Fibroblast of pulmonary artery (primary cell): ENCODE data around the gene MMP21.

ENCODE experiments used
- DNase-seq: peaks from one replicate; pipeline ENCODE4 v3.0.0-alpha.2; 2010; ENCODE audit warnings: low read depth
- H3K4me3 ChIP-seq: replicated peaks from 2 replicates; pipeline ENCODE4 v1.5.1; 2011; ENCODE audit warnings: low read depth, mild to moderate bottlenecking, control low read depth, low read length, moderate library complexity
- TF ChIP-seq, protein P1 (sequence below): IDR thresholded peaks from 2 replicates; pipeline ENCODE4 v1.5.1; 2011; ENCODE audit warnings: mild to moderate bottlenecking, control low read depth, low read length, inconsistent platforms; ENCODE audit errors: missing control alignments

Gene MMP21

DNA sequence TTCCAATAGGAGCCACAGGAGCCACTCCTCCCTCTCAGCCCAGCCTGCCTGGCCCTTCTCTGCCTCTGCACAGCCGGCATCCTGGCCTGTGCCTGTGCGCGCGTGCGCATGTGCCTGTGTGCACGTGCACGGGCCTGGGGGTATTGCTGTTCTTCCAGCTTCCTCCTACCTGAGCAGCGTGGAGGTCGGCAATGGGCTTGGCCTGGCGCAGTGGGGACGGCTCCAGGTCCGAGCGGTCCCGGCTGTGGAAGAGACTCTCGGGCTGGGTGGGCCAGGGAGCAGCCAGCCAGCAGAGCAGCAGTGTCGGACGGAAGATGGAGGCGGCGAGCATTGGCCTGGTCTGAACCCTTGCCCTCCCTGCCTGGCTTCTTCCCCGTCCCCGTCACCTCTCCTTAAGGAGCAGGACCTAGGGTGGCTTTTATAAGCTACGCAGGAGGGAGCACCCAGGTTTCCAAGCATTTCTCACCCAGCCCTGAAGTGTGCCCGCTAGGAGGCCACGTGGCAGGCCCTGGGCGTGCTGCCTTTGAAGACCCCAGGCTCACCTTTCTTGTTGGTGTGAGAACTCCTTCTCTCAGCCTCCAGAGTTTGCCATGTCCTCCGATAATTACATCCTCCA, at the start of gene MMP21:
MMP21 (minus strand) TSS at position 331 of the 616 bp plus-strand sequence; CDS start at position 331, 0 bp downstream.
- TF ChIP-seq, protein P1, sequence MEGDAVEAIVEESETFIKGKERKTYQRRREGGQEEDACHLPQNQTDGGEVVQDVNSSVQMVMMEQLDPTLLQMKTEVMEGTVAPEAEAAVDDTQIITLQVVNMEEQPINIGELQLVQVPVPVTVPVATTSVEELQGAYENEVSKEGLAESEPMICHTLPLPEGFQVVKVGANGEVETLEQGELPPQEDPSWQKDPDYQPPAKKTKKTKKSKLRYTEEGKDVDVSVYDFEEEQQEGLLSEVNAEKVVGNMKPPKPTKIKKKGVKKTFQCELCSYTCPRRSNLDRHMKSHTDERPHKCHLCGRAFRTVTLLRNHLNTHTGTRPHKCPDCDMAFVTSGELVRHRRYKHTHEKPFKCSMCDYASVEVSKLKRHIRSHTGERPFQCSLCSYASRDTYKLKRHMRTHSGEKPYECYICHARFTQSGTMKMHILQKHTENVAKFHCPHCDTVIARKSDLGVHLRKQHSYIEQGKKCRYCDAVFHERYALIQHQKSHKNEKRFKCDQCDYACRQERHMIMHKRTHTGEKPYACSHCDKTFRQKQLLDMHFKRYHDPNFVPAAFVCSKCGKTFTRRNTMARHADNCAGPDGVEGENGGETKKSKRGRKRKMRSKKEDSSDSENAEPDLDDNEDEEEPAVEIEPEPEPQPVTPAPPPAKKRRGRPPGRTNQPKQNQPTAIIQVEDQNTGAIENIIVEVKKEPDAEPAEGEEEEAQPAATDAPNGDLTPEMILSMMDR, result no peak

DNA sequence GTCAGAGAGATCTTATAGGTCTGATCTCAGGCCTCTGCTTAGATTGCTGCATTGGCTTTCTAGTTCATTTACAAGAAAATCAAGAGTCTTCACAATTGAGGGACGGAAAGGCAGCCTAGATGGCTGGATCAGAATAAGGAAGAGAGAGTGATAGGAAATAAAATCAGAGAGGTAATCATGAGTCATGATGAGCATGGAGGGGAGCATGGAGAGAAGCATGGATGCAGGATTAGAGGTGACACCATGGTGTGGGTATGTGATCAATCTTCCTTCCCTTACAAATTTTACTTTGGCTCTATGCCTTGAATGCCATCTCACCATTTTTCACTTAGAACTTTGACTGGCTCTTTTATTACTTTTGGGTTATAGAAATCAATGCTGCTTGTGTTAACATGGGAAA, 49.1 kb upstream of the MMP21 start:
- peak; percentile 8 for DNase-seq
- TF ChIP-seq, protein P1, result no peak
- peak overlapping the region; percentile 88 for H3K4me3 ChIP-seq

More for the DNA sequence above, at the start of gene MMP21:
- no peak for DNase-seq
- no peak within 1 kb of the TSS for H3K4me3 ChIP-seq

DNA sequence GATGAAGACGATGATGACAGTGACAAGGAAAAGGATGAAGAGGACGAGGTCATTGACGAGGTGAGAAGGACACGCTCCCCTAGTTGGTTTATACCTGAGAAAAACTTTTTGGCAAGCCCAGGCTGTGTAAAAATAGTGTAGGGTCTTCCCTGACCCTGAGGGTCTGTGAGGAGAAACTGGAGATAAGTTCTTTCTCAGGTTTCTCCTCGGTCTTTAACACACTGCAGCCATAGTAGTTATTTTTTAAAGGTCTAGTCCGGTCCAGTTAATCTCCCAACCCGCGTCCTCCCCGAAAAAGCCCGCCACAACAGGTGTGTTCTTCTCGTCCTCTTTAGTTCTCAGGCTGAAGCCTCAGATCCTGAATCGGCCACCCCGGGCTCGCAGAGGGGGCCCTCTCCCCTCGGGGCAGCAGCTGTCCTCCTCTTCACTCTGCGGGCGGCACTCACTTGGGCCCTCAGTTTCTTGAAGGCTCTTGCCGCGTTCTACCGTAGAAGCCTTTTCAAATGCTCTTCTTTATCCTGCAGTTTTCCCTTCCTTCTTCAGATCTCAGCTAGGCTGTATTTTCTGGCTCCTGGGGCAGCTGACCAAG, 48.1 kb upstream of the MMP21 start:
- TF ChIP-seq, protein P1, result no peak
- no peak for DNase-seq

DNA sequence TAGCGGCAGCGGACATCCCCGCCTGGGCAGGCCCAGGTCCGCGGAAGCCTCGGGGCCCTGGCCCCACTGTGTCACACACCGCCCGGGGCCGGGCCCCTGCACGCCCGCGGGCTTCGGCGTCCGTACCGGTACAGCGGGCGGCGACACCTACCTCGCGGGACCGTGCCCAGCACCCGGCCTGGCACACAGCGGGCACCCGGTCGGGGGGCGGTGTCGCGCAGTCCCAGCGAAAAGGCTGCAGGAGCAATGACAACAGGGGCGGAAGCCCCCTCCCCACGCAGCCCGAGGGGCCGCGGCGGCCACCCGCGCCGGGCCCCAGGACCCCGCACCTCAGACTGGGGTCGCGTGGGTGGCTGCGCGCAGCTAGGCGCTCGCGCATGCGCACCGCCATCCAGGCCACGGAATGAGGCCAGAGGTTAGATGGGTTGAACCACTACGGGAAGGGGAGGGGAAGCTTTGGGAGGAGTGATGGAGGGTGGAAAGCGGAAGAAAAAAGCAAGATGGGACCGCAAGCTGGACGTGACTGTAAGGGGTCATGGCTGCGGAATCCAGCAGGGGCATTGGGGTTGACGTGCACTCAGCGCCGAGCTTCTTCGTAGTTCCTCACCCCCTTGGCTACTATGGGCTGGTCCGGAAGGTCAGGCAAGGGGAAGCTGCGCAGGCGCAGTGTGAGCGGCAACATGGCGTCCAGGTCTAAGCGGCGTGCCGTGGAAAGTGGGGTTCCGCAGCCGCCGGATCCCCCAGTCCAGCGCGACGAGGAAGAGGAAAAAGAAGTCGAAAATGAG, 47.4 kb upstream of the MMP21 start, which contains the start of the genes BCCIP and UROS:
BCCIP (plus strand) TSS at position 669 of the 785 bp plus-strand sequence; CDS start at position 681, 12 bp downstream.
UROS (minus strand) TSS at position 381 of the 785 bp plus-strand sequence. CDS start 6,759 bp downstream, outside the sequence.
- TF ChIP-seq, protein P1, result no peak
- DNase-seq, result peak; percentile 92
- H3K4me3 ChIP-seq, result peak within 1 kb of the TSS; percentile 88

More for the DNA sequence above, 48.1 kb upstream of the MMP21 start:
- H3K4me3 ChIP-seq, result peak overlapping the region; percentile 88

- TF ChIP-seq, protein P1, result no peak
- no peak for DNase-seq
- no peak overlapping the region for H3K4me3 ChIP-seq
These were observed 45.1 kb upstream of the MMP21 start for GRCh38 chr10:125820701-125821100.

DNA sequence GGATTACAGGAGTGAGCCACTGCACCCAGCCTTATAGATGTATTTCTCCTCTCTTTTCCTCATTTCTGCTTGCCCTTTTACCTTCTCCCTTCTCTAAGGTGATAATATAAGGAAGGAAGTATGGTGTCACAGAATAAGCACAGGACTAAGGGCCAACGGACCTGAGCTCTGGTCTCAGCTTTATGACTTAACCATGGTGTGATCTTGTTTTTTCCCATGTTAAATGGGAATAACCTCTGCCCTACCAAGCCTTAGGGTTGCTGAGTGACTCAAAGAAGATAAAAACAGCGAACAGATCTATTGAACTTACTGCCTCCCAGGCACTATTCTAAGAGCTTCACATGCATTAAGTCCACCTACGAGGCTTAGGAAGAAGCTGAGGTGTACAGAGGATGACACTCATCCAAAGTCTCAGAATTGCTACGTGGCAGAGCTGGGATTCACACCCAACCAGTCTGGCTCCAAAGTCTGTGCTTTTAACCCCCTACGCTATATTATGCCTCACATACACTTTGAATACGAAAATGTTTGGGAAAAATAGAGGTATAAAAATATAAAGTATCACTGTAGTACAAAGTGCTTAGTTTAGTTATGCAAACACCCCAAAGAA, 41.8 kb upstream of the MMP21 start:
- no peak overlapping the region for H3K4me3 ChIP-seq
- DNase-seq, result no peak
- TF ChIP-seq, protein P1, result no peak
